Fibroblast of the aortic adventitia (primary cell): ENCODE measurements around the gene ATN1. TPM values are rescaled to one million over a fixed set of nuclear protein-coding genes. Genes with fewer than 3 reads are reported as not detected.

Experiments used
- DNase-seq: peaks from one replicate; pipeline ENCODE4 v3.0.0-alpha.2; 2010; ENCODE audit warnings: low read depth
- H3K4me3 ChIP-seq: 2 replicates; pipeline ENCODE4 v1.5.1; 2011; ENCODE audit warnings: low read depth, mild to moderate bottlenecking, control low read depth, low read length, moderate library complexity
- CTCF ChIP-seq: IDR thresholded peaks from 2 replicates; pipeline ENCODE4 v1.5.1; 2011; ENCODE audit warnings: mild to moderate bottlenecking, low read length, control low read depth, inconsistent platforms; ENCODE audit not compliant: insufficient read depth
- total RNA-seq: library from RNA; depleted of rRNA; stranded (reverse); fragments of >200 nt; gene quantifications from 2 replicates; pipeline ENCODE4 v1.2.3, GENCODE V29; 2012; ENCODE audit warnings: low replicate concordance

The ATN1 gene
- total RNA-seq, 1 donor, result 13.6 TPM

- peak; percentile 38 for DNase-seq
- H3K4me3 ChIP-seq, result no peak overlapping the region
- TF ChIP-seq CTCF, result no peak
Observed at GRCh38 chr12:6923851-6924250, 3.9 kb upstream of the ATN1 start.

- no peak for DNase-seq
- no peak for TF ChIP-seq CTCF
- peak overlapping the region; percentile 44 for H3K4me3 ChIP-seq
Observed at GRCh38 chr12:6925239-6925539, 2.6 kb upstream of the ATN1 start.

- DNase-seq, result peak; percentile 97
- no peak for TF ChIP-seq CTCF
- H3K4me3 ChIP-seq, result peak overlapping the region; percentile 72
Observed at GRCh38 chr12:6925540-6926279, 2.0 kb upstream of the ATN1 start.

- DNase-seq, result no peak
- no peak for TF ChIP-seq CTCF
- H3K4me3 ChIP-seq, result peak overlapping the region; percentile 86
Observed at GRCh38 chr12:6928022-6928702, 403 bp downstream of the ATN1 start.

- H3K4me3 ChIP-seq, result peak overlapping the region; percentile 86
- no peak for TF ChIP-seq CTCF
- no peak for DNase-seq
Observed at GRCh38 chr12:6928703-6929407, 1.1 kb downstream of the ATN1 start.

- peak overlapping the region; percentile 86 for H3K4me3 ChIP-seq
- TF ChIP-seq CTCF, result no peak
- no peak for DNase-seq
Observed at GRCh38 chr12:6929466-6930452, 2.0 kb downstream of the ATN1 start.
